NT2/D1 (cell line): ENCODE results near the gene CKMT2.

Experiments used
- SUZ12 ChIP-seq: IDR thresholded peaks from 2 replicates; pipeline ENCODE4 v1.6.1; 2011; ENCODE audit not compliant: insufficient read length, insufficient read depth; ENCODE audit errors: extremely low read depth
- YY1 ChIP-seq: IDR thresholded peaks from 2 replicates; pipeline ENCODE4 v1.6.1; 2011; ENCODE audit not compliant: insufficient read length, insufficient read depth
- ZNF274 ChIP-seq: IDR thresholded peaks from 2 replicates; pipeline ENCODE4 v1.6.1; 2011; ENCODE audit warnings: mild to moderate bottlenecking, low read depth, low read length

- no peak for TF ChIP-seq ZNF274
- TF ChIP-seq SUZ12: no peak
- TF ChIP-seq YY1: no peak
These were observed 1.2 kb downstream of the CKMT2 start for GRCh38 chr5:81234299-81234698.
